Upper lobe of left lung (tissue), 4 donors: ENCODE data around the gene PRM1.

Experiments
- EP300 ChIP-seq, 4 donors: sonication (generic); formaldehyde crosslinking; IDR thresholded peaks; one replicate each; pipeline ENCODE4 v1.5.1; 2017; ENCODE audit warnings: antibody characterized with exemption in 4 of 4, control low read depth in 2 of 4
- POLR2A ChIP-seq, 4 donors: fragments of 450-650 bp; IDR thresholded peaks; one replicate each; pipeline ENCODE4 v1.5.1; 2016 to 2017; ENCODE audit warnings: antibody characterized with exemption in 4 of 4, mild to moderate bottlenecking in 2 of 4
- TF ChIP-seq, protein P1 (sequence below), 6 experiments: fragments of 450-650 bp in 4 of 6; fragments of 200-600 bp in 2 of 6; sonication (generic) in 2 of 6; IDR thresholded peaks; one replicate each; pipeline ENCODE4 v1.5.1; 2016 to 2019; ENCODE audit warnings: antibody characterized with exemption in 6 of 6

DNA sequence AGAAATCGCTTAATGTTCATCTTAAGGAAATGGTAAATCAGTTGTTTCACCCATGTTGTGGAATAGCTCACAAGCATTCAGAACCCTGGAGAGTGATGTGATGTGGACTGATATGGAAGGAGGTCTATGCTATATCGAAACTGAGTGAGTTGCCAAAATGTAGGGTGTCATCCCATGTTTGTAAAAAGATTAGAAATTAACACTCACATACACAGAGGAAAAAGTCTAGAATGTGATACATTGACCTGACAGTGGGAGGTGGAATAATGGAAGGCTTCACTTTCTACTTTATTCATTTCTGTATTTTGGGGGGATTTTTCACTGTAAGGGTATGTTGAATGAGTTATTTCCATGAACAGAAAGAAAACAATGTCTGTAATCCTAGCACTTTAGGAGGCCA lies 4.7 kb upstream of the PRM1 start:
- TF ChIP-seq EP300 (IDR thresholded peaks at IDR 0.05): no peak
- TF ChIP-seq, protein P1, sequence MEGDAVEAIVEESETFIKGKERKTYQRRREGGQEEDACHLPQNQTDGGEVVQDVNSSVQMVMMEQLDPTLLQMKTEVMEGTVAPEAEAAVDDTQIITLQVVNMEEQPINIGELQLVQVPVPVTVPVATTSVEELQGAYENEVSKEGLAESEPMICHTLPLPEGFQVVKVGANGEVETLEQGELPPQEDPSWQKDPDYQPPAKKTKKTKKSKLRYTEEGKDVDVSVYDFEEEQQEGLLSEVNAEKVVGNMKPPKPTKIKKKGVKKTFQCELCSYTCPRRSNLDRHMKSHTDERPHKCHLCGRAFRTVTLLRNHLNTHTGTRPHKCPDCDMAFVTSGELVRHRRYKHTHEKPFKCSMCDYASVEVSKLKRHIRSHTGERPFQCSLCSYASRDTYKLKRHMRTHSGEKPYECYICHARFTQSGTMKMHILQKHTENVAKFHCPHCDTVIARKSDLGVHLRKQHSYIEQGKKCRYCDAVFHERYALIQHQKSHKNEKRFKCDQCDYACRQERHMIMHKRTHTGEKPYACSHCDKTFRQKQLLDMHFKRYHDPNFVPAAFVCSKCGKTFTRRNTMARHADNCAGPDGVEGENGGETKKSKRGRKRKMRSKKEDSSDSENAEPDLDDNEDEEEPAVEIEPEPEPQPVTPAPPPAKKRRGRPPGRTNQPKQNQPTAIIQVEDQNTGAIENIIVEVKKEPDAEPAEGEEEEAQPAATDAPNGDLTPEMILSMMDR (IDR thresholded peaks at IDR 0.05): no peak
- no peak for TF ChIP-seq POLR2A (IDR thresholded peaks at IDR 0.05)
